ENCODE measurements around the gene PRKCH.

GRCh38 chr14:61475316-61475715, 153.9 kb downstream of the PRKCH start:
- TF ChIP-seq CTCF (IDR thresholded peaks at IDR 0.05; ENCODE audit: insufficient read depth, low read length) (peak; percentile 31), POLR2AphosphoS5 (IDR thresholded peaks at IDR 0.05; ENCODE audit: low read depth) (no peak), GABPA (IDR thresholded peaks at IDR 0.05; ENCODE audit: low read depth) (no peak), REST (IDR thresholded peaks at IDR 0.05; ENCODE audit: insufficient replicate concordance, low read depth) (no peak), SPI1 (IDR thresholded peaks at IDR 0.05; ENCODE audit: borderline replicate concordance, low read depth) (no peak)
